PC-9 (cell line): ENCODE results near the gene UCMA. TPM values are rescaled to one million over a fixed set of nuclear protein-coding genes. Genes with fewer than 3 reads are reported as not detected.

Experiments
- BruUV-seq: library from RNA; stranded (reverse); fragments of 400-500 nt; replicated peaks from 2 replicates; lab custom pipeline; 2021; lab: Mats Ljungman, UMichigan
- CTCF ChIA-PET: fragments of 300-600 bp; sonication (Branson Sonifier 250); formaldehyde crosslinking; loops from one replicate; lab custom pipeline; 2022; ENCODE audit warnings: antibody characterized with exemption; lab: Charles Lee
- POLR2A ChIA-PET: fragments of 300-600 bp; sonication (Branson Sonifier 250); formaldehyde crosslinking; loops from one replicate; lab custom pipeline; 2022; ENCODE audit warnings: antibody characterized with exemption; ENCODE audit not compliant: unreplicated experiment; lab: Charles Lee
- DNase-seq, 2 experiments: peaks; one replicate each; pipeline versions ENCODE4 v3.0.0 to v3.0.0-alpha.2; 2015 to 2022; ENCODE audit warnings: mixed read lengths in 1 of 2
- H2AFZ ChIP-seq: fragments of 200-600 bp; sonication (generic); 2 replicates; pipeline ENCODE4 v1.8.1; 2017; ENCODE audit warnings: antibody characterized with exemption
- H3F3A ChIP-seq: fragments of 200-600 bp; sonication (generic); 2 replicates; pipeline ENCODE4 v1.8.1; 2017; ENCODE audit warnings: antibody characterized with exemption, mild to moderate bottlenecking, low read depth; ENCODE audit not compliant: insufficient read depth
- H3K27ac ChIP-seq: fragments of 200-600 bp; sonication (generic); 2 replicates; pipeline ENCODE4 v1.6.1; 2016; ENCODE audit warnings: mixed run types
- H3K27me3 ChIP-seq: fragments of 200-600 bp; sonication (generic); 2 replicates; pipeline ENCODE4 v1.6.1; 2016; ENCODE audit warnings: low read depth, mixed run types; ENCODE audit not compliant: insufficient read depth
- H3K36me3 ChIP-seq: fragments of 200-600 bp; sonication (generic); 2 replicates; pipeline ENCODE4 v1.6.1; 2016; ENCODE audit warnings: low read depth, mixed run types
- H3K4me1 ChIP-seq: fragments of 200-600 bp; sonication (generic); replicated peaks from 2 replicates; pipeline ENCODE4 v1.6.1; 2016; ENCODE audit warnings: mixed run types; ENCODE audit not compliant: insufficient read depth
- H3K4me2 ChIP-seq: fragments of 200-600 bp; sonication (generic); 2 replicates; pipeline ENCODE4 v1.6.1; 2017; ENCODE audit warnings: mixed run types
- H3K4me3 ChIP-seq: fragments of 200-600 bp; sonication (generic); 2 replicates; pipeline ENCODE4 v1.6.1; 2016; ENCODE audit warnings: mixed run types
- H3K79me2 ChIP-seq: fragments of 200-600 bp; sonication (generic); 2 replicates; pipeline ENCODE4 v1.6.1; 2017; ENCODE audit warnings: low read depth, mixed run types
- H3K9me2 ChIP-seq: fragments of 200-600 bp; sonication (generic); 2 replicates; pipeline ENCODE4 v1.8.1; 2017; ENCODE audit warnings: mild to moderate bottlenecking; ENCODE audit not compliant: insufficient read depth
- H3K9me3 ChIP-seq: fragments of 200-600 bp; sonication (generic); 2 replicates; pipeline ENCODE4 v1.8.1; 2016; ENCODE audit warnings: low read depth; ENCODE audit not compliant: insufficient read depth
- H4K20me1 ChIP-seq: fragments of 200-600 bp; sonication (generic); 2 replicates; pipeline ENCODE4 v1.8.1; 2017; ENCODE audit not compliant: insufficient read depth
- CTCF ChIP-seq: fragments of 200-600 bp; sonication (generic); conservative IDR thresholded peaks from 2 replicates; pipeline ENCODE4 v1.6.1; 2017; ENCODE audit warnings: mixed run types, antibody characterized with exemption, mild to moderate bottlenecking, moderate library complexity
- EZH2 ChIP-seq: fragments of 200-600 bp; sonication (generic); IDR thresholded peaks from 2 replicates; pipeline ENCODE4 v1.8.0; 2017; ENCODE audit warnings: antibody characterized with exemption, low read depth
- intact Hi-C: fragments of 100-400 bp; cut with micrococcal nuclease; formaldehyde crosslinking; loops from one replicate; pipeline ENCODE4 v1.10.0; 2022; ENCODE audit not compliant: unreplicated experiment
- total RNA-seq: library from RNA; stranded (reverse); gene quantifications from 2 replicates; pipeline ENCODE4 v1.2.3, GENCODE V29; 2021

UCMA gene
- total RNA-seq, 1 experiment from 2014 or later, result not detected

- H3K27ac ChIP-seq, result no peak overlapping the region
- POLR2A ChIA-PET, result no interaction called here
- no TSS peak for BruUV-seq
- no peaks in the 10 kb centered on the region for H3K36me3 ChIP-seq
- no peaks in the 10 kb centered on the region for H3K9me3 ChIP-seq
- intact Hi-C loops, result no loop called here
- H3K4me1 ChIP-seq, result no peaks in the 10 kb centered on the region
- H2AFZ ChIP-seq, result no peak overlapping the region
- no peaks in the 10 kb centered on the region for H3K79me2 ChIP-seq
- H3K9me2 ChIP-seq, result no peaks in the 10 kb centered on the region
- H3K4me3 ChIP-seq, result no peak overlapping the region
- H3F3A ChIP-seq, result no peaks in the 10 kb centered on the region
- CTCF ChIA-PET, result no interaction called here
- no peaks in the 10 kb centered on the region for H3K27me3 ChIP-seq
- TF ChIP-seq CTCF, result no peak
- no peak for TF ChIP-seq EZH2
- no peaks in the 10 kb centered on the region for H4K20me1 ChIP-seq
- no peak overlapping the region for H3K4me2 ChIP-seq
- no peak for DNase-seq
Measured at GRCh38 chr10:13189961-13190360, 44.2 kb downstream of the UCMA start.

- no peak for DNase-seq
- intact Hi-C loops, result no loop called here
- Histone ChIP-seq H2AFZ (no peak overlapping the region), H3K4me3 (no peak overlapping the region), H3K4me1 (no peaks in the 10 kb centered on the region), H3F3A (no peaks in the 10 kb centered on the region), H3K36me3 (no peaks in the 10 kb centered on the region), H4K20me1 (no peaks in the 10 kb centered on the region), H3K27me3 (no peaks in the 10 kb centered on the region), H3K4me2 (no peak overlapping the region), H3K79me2 (no peaks in the 10 kb centered on the region), H3K27ac (no peak overlapping the region), H3K9me3 (no peaks in the 10 kb centered on the region), H3K9me2 (no peaks in the 10 kb centered on the region)
- POLR2A ChIA-PET, result no interaction called here
- CTCF ChIA-PET, result no interaction called here
- no peak for TF ChIP-seq CTCF
- BruUV-seq, result no TSS peak
Measured at GRCh38 chr10:13188593-13188992, 45.6 kb downstream of the UCMA start.

- no TSS peak for BruUV-seq
Measured at GRCh38 chr10:13187135-13187534, 47.0 kb downstream of the UCMA start.

More at GRCh38 chr10:13187135-13187534, 47.0 kb downstream of the UCMA start:
- Histone ChIP-seq H3K9me2 (no peaks in the 10 kb centered on the region), H3K9me3 (no peaks in the 10 kb centered on the region), H3K4me3 (no peak overlapping the region), H3K27ac (no peak overlapping the region), H3K36me3 (no peaks in the 10 kb centered on the region), H3K79me2 (no peaks in the 10 kb centered on the region), H3K4me2 (no peak overlapping the region), H3F3A (no peaks in the 10 kb centered on the region), H3K4me1 (no peaks in the 10 kb centered on the region), H2AFZ (no peak overlapping the region), H3K27me3 (no peaks in the 10 kb centered on the region), H4K20me1 (no peaks in the 10 kb centered on the region)
- intact Hi-C loops, result no loop called here
- no peak for TF ChIP-seq EZH2
- no peak for TF ChIP-seq CTCF
- ChIA-PET POLR2A (no interaction called here), CTCF (no interaction called here)
- no peak for DNase-seq
